Mucosa of stomach (tissue), 1 donor: ENCODE results near the gene GPC6.

Experiments used
- H3K27me3 ChIP-seq: one replicate; pipeline ENCODE4 v1.7.0; 2013; ENCODE audit warnings: mild to moderate bottlenecking, low read length; ENCODE audit not compliant: control insufficient read depth, insufficient read depth
- H3K36me3 ChIP-seq: one replicate; pipeline ENCODE4 v1.7.0; 2013; ENCODE audit warnings: low read length; ENCODE audit not compliant: control insufficient read depth, insufficient read depth
- H3K4me1 ChIP-seq: one replicate; pipeline ENCODE4 v1.7.0; 2013; ENCODE audit warnings: mild to moderate bottlenecking, low read length; ENCODE audit not compliant: control insufficient read depth, insufficient read depth
- H3K4me3 ChIP-seq: one replicate; pipeline ENCODE4 v1.7.0; 2013; ENCODE audit warnings: low read length
- H3K9ac ChIP-seq: one replicate; pipeline ENCODE4 v1.7.0; 2013; ENCODE audit warnings: mild to moderate bottlenecking, low read length, moderate library complexity
- H3K9me3 ChIP-seq: one replicate; pipeline ENCODE4 v1.7.0; 2013; ENCODE audit warnings: mild to moderate bottlenecking, low read length, moderate library complexity; ENCODE audit not compliant: control insufficient read depth
- donor health status: Pancreatic carcinoma.

The GPC6 gene

DNA sequence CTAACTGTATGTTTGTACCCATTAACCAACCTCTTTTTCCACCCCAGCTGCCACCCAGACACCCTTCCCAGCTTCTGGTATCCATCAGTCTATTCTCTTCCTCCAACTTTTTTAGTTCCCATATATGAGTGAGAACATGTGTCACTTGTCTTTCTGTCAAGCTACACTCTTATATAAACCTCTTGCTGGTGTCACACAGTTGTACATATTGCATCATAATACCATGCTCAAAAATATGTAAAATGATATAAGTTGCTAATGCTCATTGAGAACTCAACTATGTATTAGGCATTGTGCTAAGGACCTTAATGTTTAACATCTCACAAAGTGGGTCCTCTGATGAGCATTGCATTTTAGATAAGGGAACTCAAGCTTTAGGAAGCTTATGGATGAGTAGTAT lies 395.4 kb downstream of the GPC6 start:
- Histone ChIP-seq H3K27me3 (no peaks in the 10 kb centered on the region), H3K9me3 (no peaks in the 10 kb centered on the region), H3K36me3 (no peaks in the 10 kb centered on the region), H3K4me1 (no peaks in the 10 kb centered on the region), H3K4me3 (no peak overlapping the region), H3K9ac (no peak overlapping the region)

GRCh38 chr13:93624311-93624777 lies 397.7 kb downstream of the GPC6 start:
- Histone ChIP-seq H3K4me1 (no peaks in the 10 kb centered on the region), H3K27me3 (no peaks in the 10 kb centered on the region), H3K4me3 (no peak overlapping the region), H3K9ac (no peak overlapping the region), H3K36me3 (no peaks in the 10 kb centered on the region), H3K9me3 (no peaks in the 10 kb centered on the region)

DNA sequence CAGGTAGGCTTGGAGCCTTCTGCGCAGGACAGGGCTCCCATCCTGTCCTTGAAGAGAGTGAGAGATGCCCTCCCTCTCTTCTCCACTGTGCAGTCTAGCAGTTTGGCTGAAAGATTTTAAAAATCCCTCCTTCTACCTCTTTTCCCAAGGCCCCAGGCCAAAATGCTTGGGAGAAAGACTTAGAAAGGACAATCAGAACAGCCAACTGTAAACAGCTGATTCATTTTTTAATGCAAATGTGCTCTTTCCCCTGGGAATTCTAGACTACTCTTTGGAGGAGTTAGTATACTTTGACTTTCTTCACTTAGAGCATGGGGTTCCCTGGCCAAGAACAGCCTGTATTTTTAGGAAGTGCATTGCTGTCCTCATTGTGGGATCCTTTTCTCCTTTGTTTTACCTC lies 398.9 kb downstream of the GPC6 start:
- no peak overlapping the region for H3K4me3 ChIP-seq
- H3K9me3 ChIP-seq = no peaks in the 10 kb centered on the region
- H3K9ac ChIP-seq = no peak overlapping the region
- H3K4me1 ChIP-seq = no peaks in the 10 kb centered on the region
- no peaks in the 10 kb centered on the region for H3K27me3 ChIP-seq
- no peaks in the 10 kb centered on the region for H3K36me3 ChIP-seq

DNA sequence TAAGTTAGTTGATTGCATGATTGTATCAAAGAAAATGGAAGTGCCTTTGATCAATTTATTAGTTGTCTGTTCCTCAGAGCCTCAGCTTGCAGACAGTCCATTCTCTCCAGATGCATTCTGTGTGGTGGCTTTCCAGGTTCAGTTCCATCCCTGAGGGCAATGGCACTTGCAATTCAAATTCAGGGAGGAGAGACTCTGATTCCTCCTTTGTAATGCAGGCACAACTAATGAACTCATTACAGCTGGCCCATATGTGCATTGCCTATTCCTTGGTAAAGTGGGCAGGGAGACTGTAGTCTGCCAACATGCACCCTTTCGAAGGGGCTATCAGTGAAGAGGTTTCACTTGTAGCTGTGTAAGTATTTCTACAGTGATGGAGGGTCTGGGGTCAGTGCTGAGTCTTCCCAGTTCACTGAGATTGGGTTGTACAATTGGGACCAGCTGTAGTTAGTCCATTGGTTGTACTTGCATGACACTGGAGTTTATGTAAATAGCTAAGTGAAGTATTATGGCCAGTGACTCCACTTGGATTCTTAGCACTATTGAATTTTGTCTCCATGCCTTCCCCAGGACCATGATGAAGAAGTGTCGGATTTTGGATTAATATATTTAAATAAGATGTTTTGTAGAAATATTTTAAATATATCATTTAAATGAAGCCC lies 401.7 kb downstream of the GPC6 start:
- H3K9ac ChIP-seq = no peak overlapping the region
- no peaks in the 10 kb centered on the region for H3K4me1 ChIP-seq
- no peaks in the 10 kb centered on the region for H3K27me3 ChIP-seq
- H3K36me3 ChIP-seq = no peaks in the 10 kb centered on the region
- H3K4me3 ChIP-seq = no peak overlapping the region
- no peaks in the 10 kb centered on the region for H3K9me3 ChIP-seq

GRCh38 chr13:93635616-93636032 lies 409.0 kb downstream of the GPC6 start:
- H3K36me3 ChIP-seq = no peaks in the 10 kb centered on the region
- no peak overlapping the region for H3K9ac ChIP-seq
- no peaks in the 10 kb centered on the region for H3K4me1 ChIP-seq
- no peaks in the 10 kb centered on the region for H3K9me3 ChIP-seq
- no peak overlapping the region for H3K4me3 ChIP-seq
- H3K27me3 ChIP-seq = no peaks in the 10 kb centered on the region

- H3K27me3 ChIP-seq = no peaks in the 10 kb centered on the region
- H3K9ac ChIP-seq = no peak overlapping the region
- H3K4me3 ChIP-seq = no peak overlapping the region
- no peaks in the 10 kb centered on the region for H3K9me3 ChIP-seq
- no peaks in the 10 kb centered on the region for H3K4me1 ChIP-seq
- H3K36me3 ChIP-seq = no peaks in the 10 kb centered on the region
Observed at GRCh38 chr13:93637852-93638251, 411.2 kb downstream of the GPC6 start.

- Histone ChIP-seq H3K4me1 (no peaks in the 10 kb centered on the region), H3K27me3 (no peaks in the 10 kb centered on the region), H3K9me3 (no peaks in the 10 kb centered on the region), H3K36me3 (no peaks in the 10 kb centered on the region), H3K4me3 (no peak overlapping the region), H3K9ac (no peak overlapping the region)
Observed at GRCh38 chr13:93640452-93640851, 413.8 kb downstream of the GPC6 start.

- Histone ChIP-seq H3K27me3 (no peaks in the 10 kb centered on the region), H3K36me3 (no peaks in the 10 kb centered on the region), H3K9me3 (no peaks in the 10 kb centered on the region), H3K4me3 (no peak overlapping the region), H3K9ac (no peak overlapping the region), H3K4me1 (no peaks in the 10 kb centered on the region)
Observed at GRCh38 chr13:93646245-93646644, 419.6 kb downstream of the GPC6 start.

GRCh38 chr13:93649496-93649895 lies 422.9 kb downstream of the GPC6 start:
- Histone ChIP-seq H3K9me3 (no peaks in the 10 kb centered on the region), H3K4me3 (no peak overlapping the region), H3K9ac (no peak overlapping the region), H3K27me3 (no peaks in the 10 kb centered on the region), H3K4me1 (no peaks in the 10 kb centered on the region), H3K36me3 (no peaks in the 10 kb centered on the region)

GRCh38 chr13:93653776-93654175 lies 427.2 kb downstream of the GPC6 start:
- Histone ChIP-seq H3K9me3 (no peaks in the 10 kb centered on the region), H3K9ac (no peak overlapping the region), H3K4me1 (no peaks in the 10 kb centered on the region), H3K27me3 (no peaks in the 10 kb centered on the region), H3K36me3 (no peaks in the 10 kb centered on the region), H3K4me3 (no peak overlapping the region)

- no peaks in the 10 kb centered on the region for H3K4me1 ChIP-seq
Observed at GRCh38 chr13:93655154-93655553, 428.5 kb downstream of the GPC6 start.

GRCh38 chr13:93660391-93661063 lies 433.9 kb downstream of the GPC6 start:
- Histone ChIP-seq H3K4me1 (no peaks in the 10 kb centered on the region), H3K9ac (no peak overlapping the region), H3K27me3 (no peaks in the 10 kb centered on the region)

More at GRCh38 chr13:93655154-93655553, 428.5 kb downstream of the GPC6 start:
- Histone ChIP-seq H3K4me3 (no peak overlapping the region), H3K36me3 (no peaks in the 10 kb centered on the region), H3K27me3 (no peaks in the 10 kb centered on the region), H3K9me3 (no peaks in the 10 kb centered on the region), H3K9ac (no peak overlapping the region)

More at GRCh38 chr13:93660391-93661063, 433.9 kb downstream of the GPC6 start:
- no peaks in the 10 kb centered on the region for H3K36me3 ChIP-seq
- H3K4me3 ChIP-seq = no peak overlapping the region
- no peaks in the 10 kb centered on the region for H3K9me3 ChIP-seq
